PC-9 (cell line): ENCODE results near the gene C21orf58. TPM values are rescaled to one million over a fixed set of nuclear protein-coding genes. Genes with fewer than 3 reads are reported as not detected.

Experiments
- BruUV-seq: library from RNA; stranded (reverse); fragments of 400-500 nt; replicated peaks from 2 replicates; lab custom pipeline; 2021; lab: Mats Ljungman, UMichigan
- CTCF ChIA-PET: fragments of 300-600 bp; sonication (Branson Sonifier 250); formaldehyde crosslinking; loops from one replicate; lab custom pipeline; 2022; ENCODE audit warnings: antibody characterized with exemption; lab: Charles Lee
- POLR2A ChIA-PET: fragments of 300-600 bp; sonication (Branson Sonifier 250); formaldehyde crosslinking; loops from one replicate; lab custom pipeline; 2022; ENCODE audit warnings: antibody characterized with exemption; ENCODE audit not compliant: unreplicated experiment; lab: Charles Lee
- DNase-seq, 2 experiments: peaks; one replicate each; pipeline versions ENCODE4 v3.0.0 to v3.0.0-alpha.2; 2015 to 2022; ENCODE audit warnings: mixed read lengths in 1 of 2
- H2AFZ ChIP-seq: fragments of 200-600 bp; sonication (generic); 2 replicates; pipeline ENCODE4 v1.8.1; 2017; ENCODE audit warnings: antibody characterized with exemption
- H3F3A ChIP-seq: fragments of 200-600 bp; sonication (generic); 2 replicates; pipeline ENCODE4 v1.8.1; 2017; ENCODE audit warnings: antibody characterized with exemption, mild to moderate bottlenecking, low read depth; ENCODE audit not compliant: insufficient read depth
- H3K27ac ChIP-seq: fragments of 200-600 bp; sonication (generic); 2 replicates; pipeline ENCODE4 v1.6.1; 2016; ENCODE audit warnings: mixed run types
- H3K27me3 ChIP-seq: fragments of 200-600 bp; sonication (generic); 2 replicates; pipeline ENCODE4 v1.6.1; 2016; ENCODE audit warnings: low read depth, mixed run types; ENCODE audit not compliant: insufficient read depth
- H3K36me3 ChIP-seq: fragments of 200-600 bp; sonication (generic); 2 replicates; pipeline ENCODE4 v1.6.1; 2016; ENCODE audit warnings: low read depth, mixed run types
- H3K4me1 ChIP-seq: fragments of 200-600 bp; sonication (generic); replicated peaks from 2 replicates; pipeline ENCODE4 v1.6.1; 2016; ENCODE audit warnings: mixed run types; ENCODE audit not compliant: insufficient read depth
- H3K4me2 ChIP-seq: fragments of 200-600 bp; sonication (generic); 2 replicates; pipeline ENCODE4 v1.6.1; 2017; ENCODE audit warnings: mixed run types
- H3K4me3 ChIP-seq: fragments of 200-600 bp; sonication (generic); 2 replicates; pipeline ENCODE4 v1.6.1; 2016; ENCODE audit warnings: mixed run types
- H3K79me2 ChIP-seq: fragments of 200-600 bp; sonication (generic); 2 replicates; pipeline ENCODE4 v1.6.1; 2017; ENCODE audit warnings: low read depth, mixed run types
- H3K9me2 ChIP-seq: fragments of 200-600 bp; sonication (generic); 2 replicates; pipeline ENCODE4 v1.8.1; 2017; ENCODE audit warnings: mild to moderate bottlenecking; ENCODE audit not compliant: insufficient read depth
- H3K9me3 ChIP-seq: fragments of 200-600 bp; sonication (generic); 2 replicates; pipeline ENCODE4 v1.8.1; 2016; ENCODE audit warnings: low read depth; ENCODE audit not compliant: insufficient read depth
- H4K20me1 ChIP-seq: fragments of 200-600 bp; sonication (generic); 2 replicates; pipeline ENCODE4 v1.8.1; 2017; ENCODE audit not compliant: insufficient read depth
- EZH2 ChIP-seq: fragments of 200-600 bp; sonication (generic); IDR thresholded peaks from 2 replicates; pipeline ENCODE4 v1.8.0; 2017; ENCODE audit warnings: antibody characterized with exemption, low read depth
- intact Hi-C: fragments of 100-400 bp; cut with micrococcal nuclease; formaldehyde crosslinking; loops from one replicate; pipeline ENCODE4 v1.10.0; 2022; ENCODE audit not compliant: unreplicated experiment
- total RNA-seq: library from RNA; stranded (reverse); gene quantifications from 2 replicates; pipeline ENCODE4 v1.2.3, GENCODE V29; 2021
- TF ChIP-seq, protein P1 (sequence below): fragments of 200-600 bp; sonication (generic); conservative IDR thresholded peaks from 2 replicates; pipeline ENCODE4 v1.6.1; 2017; ENCODE audit warnings: mixed run types, antibody characterized with exemption, mild to moderate bottlenecking, moderate library complexity

C21orf58 gene
- total RNA-seq, 1 experiment from 2014 or later: 28.9 TPM

DNA sequence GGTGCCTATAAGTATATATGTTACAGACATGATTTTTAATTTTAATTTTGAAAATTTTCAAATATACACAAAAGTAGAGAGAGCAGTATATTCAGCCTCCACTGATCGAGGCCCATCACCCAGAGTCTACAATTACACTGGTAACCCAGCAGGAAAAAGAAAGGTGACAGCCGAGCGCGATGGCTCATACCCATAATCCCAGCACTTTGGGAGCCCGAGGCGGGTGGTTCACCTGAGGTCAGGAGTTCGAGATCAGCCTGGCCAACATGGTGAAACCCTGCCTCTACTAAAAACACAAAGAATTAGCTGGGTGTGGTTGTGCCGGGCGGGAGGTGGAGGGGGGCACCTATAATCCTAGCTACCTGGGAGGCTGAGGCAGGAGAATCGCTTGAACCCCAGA lies 36.1 kb downstream of the C21orf58 start:
- Histone ChIP-seq H3F3A (peaks cover 17% of the 10 kb centered on the region; the same call in 1 of the 2 replicates), H3K4me3 (peak overlapping the region; percentile 69; the same call in 1 of the 2 replicates), H3K4me2 (peak overlapping the region; percentile 94), H2AFZ (no peak overlapping the region), H3K4me1 (peaks cover 29% of the 10 kb centered on the region), H3K27ac (no peak overlapping the region), H3K36me3 (no peaks in the 10 kb centered on the region; the same call in 1 of the 2 replicates), H3K79me2 (peaks cover 30% of the 10 kb centered on the region), H3K9me3 (no peaks in the 10 kb centered on the region), H3K27me3 (no peaks in the 10 kb centered on the region), H4K20me1 (peaks cover 8% of the 10 kb centered on the region; the same call in 1 of the 2 replicates), H3K9me2 (no peaks in the 10 kb centered on the region)
- ChIA-PET POLR2A (no interaction called here), CTCF (interaction anchor here (0.6 kb wide), 1 partner anchor 13 kb away, joined by 5 read pairs; no protein-coding TSS in a partner anchor)
- no TSS peak for BruUV-seq
- DNase-seq: no peak
- TF ChIP-seq EZH2: no peak
- TF ChIP-seq, protein P1, sequence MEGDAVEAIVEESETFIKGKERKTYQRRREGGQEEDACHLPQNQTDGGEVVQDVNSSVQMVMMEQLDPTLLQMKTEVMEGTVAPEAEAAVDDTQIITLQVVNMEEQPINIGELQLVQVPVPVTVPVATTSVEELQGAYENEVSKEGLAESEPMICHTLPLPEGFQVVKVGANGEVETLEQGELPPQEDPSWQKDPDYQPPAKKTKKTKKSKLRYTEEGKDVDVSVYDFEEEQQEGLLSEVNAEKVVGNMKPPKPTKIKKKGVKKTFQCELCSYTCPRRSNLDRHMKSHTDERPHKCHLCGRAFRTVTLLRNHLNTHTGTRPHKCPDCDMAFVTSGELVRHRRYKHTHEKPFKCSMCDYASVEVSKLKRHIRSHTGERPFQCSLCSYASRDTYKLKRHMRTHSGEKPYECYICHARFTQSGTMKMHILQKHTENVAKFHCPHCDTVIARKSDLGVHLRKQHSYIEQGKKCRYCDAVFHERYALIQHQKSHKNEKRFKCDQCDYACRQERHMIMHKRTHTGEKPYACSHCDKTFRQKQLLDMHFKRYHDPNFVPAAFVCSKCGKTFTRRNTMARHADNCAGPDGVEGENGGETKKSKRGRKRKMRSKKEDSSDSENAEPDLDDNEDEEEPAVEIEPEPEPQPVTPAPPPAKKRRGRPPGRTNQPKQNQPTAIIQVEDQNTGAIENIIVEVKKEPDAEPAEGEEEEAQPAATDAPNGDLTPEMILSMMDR: no peak
- intact Hi-C loops: loop anchor here (10.0 kb wide), 1 partner anchor 143 kb away; no protein-coding TSS in a partner anchor

GRCh38 chr21:46286648-46287002 lies 37.0 kb downstream of the C21orf58 start:
- Histone ChIP-seq H3K9me3 (no peaks in the 10 kb centered on the region), H3K9me2 (no peaks in the 10 kb centered on the region), H3K27me3 (no peaks in the 10 kb centered on the region), H3K36me3 (no peaks in the 10 kb centered on the region; the same call in 1 of the 2 replicates), H3F3A (peaks cover 17% of the 10 kb centered on the region; the same call in 1 of the 2 replicates), H3K4me1 (peaks cover 29% of the 10 kb centered on the region), H3K79me2 (peaks cover 37% of the 10 kb centered on the region), H3K27ac (peak overlapping the region; percentile 70), H3K4me2 (peak overlapping the region; percentile 94), H4K20me1 (peaks cover 8% of the 10 kb centered on the region; the same call in 1 of the 2 replicates), H3K4me3 (peak overlapping the region; percentile 69), H2AFZ (peak overlapping the region; percentile 77)
- intact Hi-C loops: loop anchor here (1.0 to 10.0 kb wide), 2 partner anchors 38 to 142 kb away; partner anchors contain the start of gene PCNT
- no TSS peak for BruUV-seq
- CTCF ChIA-PET: no interaction called here
- TF ChIP-seq, protein P1: no peak
- TF ChIP-seq EZH2: no peak
- POLR2A ChIA-PET: no interaction called here
- DNase-seq: no peak

DNA sequence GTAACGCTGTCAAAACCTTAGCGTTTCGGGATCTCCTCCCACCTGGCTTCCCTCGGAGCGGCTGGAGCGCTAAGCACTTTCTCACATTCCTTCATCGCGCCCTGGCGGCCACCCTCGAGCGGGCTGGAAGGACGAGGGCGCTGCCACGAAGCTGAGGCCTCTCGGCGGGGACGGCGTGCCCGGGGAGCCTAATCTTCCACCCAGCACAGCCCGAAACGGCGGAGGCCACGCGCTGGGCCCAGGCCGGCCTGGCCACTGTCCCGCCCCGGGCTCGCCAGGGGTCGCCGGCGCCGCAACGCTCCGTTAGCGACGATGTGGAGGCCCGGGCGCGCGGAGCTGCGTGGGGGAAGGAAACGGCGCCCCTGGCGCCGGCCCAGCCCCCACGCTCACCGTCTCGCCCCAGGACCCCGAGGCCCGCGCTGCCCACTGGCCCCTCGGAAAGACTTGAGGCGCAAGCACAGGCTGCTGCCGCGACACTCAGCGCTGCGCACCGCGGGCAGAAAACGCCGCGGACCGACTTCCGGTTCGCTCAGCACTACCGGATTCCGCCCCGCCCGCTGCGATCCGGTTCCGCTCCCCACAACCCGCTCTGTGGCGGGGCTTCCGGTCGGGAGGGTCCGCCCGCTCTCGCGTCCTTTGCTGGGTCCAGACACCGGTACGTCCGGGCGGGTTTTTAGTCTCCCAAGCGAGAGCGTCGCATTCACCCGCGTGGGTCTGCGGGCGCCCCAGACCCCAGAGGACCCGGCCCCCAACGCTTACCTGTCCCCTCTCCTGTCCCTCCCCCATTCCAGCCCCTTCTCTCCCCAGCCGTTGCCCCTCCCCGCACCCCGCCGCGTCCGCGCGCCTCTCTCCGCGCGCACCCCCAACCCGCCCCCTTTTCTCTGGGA lies 37.7 kb downstream of the C21orf58 start, which contains the start of gene YBEY:
Gene YBEY, plus strand, starts transcription at position 582 of the 887 bp plus-strand sequence. CDS start 572 bp downstream, outside the sequence.
- H3K27me3 ChIP-seq: no peaks in the 10 kb centered on the region
- TSS peak; percentile 58 for BruUV-seq
- peaks cover 29% of the 10 kb centered on the region for H3K4me1 ChIP-seq
- intact Hi-C loops: loop anchor here (1.0 to 10.0 kb wide), 2 partner anchors 38 to 141 kb away; partner anchors contain the start of gene PCNT
- no peaks in the 10 kb centered on the region; the same call in 1 of the 2 replicates for H3K36me3 ChIP-seq
- H3K4me3 ChIP-seq: peak within 1 kb of the TSS; percentile 69
- no peaks in the 10 kb centered on the region for H3K9me2 ChIP-seq
- CTCF ChIA-PET: interaction anchor here (0.6 kb wide), 1 partner anchor 75 kb away, joined by 3 read pairs; no protein-coding TSS in a partner anchor
- H3K4me2 ChIP-seq: peak within 1 kb of the TSS; percentile 94
- peak within 1 kb of the TSS; percentile 70 for H3K27ac ChIP-seq
- peak within 1 kb of the TSS; percentile 77 for H2AFZ ChIP-seq
- TF ChIP-seq, protein P1: no peak; the same call in 1 of the 2 replicates
- no peak for TF ChIP-seq EZH2
- POLR2A ChIA-PET: no interaction called here
- H3K79me2 ChIP-seq: peaks cover 40% of the 10 kb centered on the region
- peaks cover 17% of the 10 kb centered on the region; the same call in 1 of the 2 replicates for H3F3A ChIP-seq
- peaks cover 8% of the 10 kb centered on the region; the same call in 1 of the 2 replicates for H4K20me1 ChIP-seq
- DNase-seq: peak; percentile 74 to 86
- no peaks in the 10 kb centered on the region for H3K9me3 ChIP-seq
